ENCODE results near the gene CLEC16A.

GRCh38 chr16:11007714-11008280, 63.4 kb downstream of the CLEC16A start:
- TF ChIP-seq POLR2A (IDR thresholded peaks at IDR 0.05; ENCODE audit: low read length), result no peak
- no peak for TF ChIP-seq GATA1 (IDR thresholded peaks at IDR 0.05; ENCODE audit: low read depth, low read length)
